GM19372 (cell line): ENCODE data around the gene TBC1D9.
"Not testable (repeated sequence)": the region's sequence is repeated elsewhere in the genome, so short reads cannot be mapped to it uniquely, and the experiment has no call there.

Source experiments
- ATAC-seq: cut with Tn5 transposase; IDR thresholded peaks from one replicate; pipeline ENCODE4 v1.9.1; 2021; ENCODE audit warnings: mild to moderate bottlenecking, low read depth, moderate library complexity; ENCODE audit not compliant: unreplicated experiment

The TBC1D9 gene

DNA sequence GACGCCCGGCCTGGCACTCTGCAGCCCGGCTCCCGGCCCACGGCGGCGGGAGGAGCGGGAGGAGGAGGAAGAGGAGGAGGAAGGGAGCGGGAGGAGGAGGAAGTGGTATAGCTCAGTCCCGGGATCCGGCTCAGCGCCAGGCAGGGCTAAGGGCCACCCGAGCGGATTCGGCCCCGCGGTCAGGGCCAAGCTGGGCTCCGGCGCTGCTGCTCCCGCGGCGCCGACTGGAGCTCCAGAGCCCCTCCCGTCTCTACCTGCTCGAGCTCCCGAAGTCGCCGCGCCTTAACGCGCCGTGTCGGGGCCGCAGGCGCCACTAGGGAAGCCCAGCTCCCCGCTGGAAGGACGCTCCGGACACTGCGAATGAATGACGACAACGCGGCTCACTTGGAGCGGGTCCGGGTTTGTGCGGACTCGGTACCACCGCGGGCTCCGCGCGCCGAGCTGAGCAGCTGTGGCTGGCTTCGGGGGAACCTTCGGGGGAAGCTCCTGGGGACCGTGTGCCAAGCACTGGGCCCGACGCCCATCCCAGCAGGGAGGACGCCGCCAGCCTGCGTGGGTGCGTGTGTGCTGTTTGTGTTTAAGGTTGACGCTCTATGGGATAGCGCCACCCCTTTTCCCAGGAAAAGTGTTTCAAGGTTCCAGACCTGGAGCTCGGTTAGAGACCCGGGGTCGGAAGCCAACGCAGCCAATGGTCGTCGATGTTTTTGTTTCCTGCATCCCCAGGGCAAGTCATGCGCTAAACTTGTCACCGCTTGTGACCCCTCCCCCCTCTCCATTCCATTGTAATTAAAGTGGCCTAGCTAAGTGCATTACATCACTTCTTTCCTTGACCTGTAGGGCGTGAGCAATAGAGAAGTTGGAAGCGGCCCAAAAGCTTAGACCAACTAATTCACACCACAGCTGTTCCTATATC lies at the start of gene TBC1D9:
Gene TBC1D9 (minus strand): TSS at position 67 of the 913 bp plus-strand sequence. CDS start 340 bp downstream, outside the sequence.
- peak; percentile 38 for ATAC-seq

DNA sequence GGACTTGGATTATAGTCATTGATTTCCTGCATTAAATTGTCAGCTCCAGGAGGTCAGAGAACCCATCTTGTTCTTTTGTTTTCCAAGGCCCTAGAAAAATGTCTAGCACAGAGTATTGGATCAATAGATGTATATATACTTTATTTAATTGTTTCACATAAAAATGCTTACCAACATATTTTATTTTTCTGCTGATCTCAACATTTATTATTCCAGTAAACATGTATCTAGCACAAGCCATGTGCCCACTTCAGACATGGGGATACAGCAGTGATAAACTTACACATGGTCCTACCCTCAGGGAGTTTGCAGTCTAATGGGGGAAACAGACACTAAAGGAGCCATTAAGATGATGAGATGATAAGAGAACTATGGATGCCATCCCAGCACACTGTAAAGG lies 49.1 kb upstream of the TBC1D9 start:
- ATAC-seq: no peak

DNA sequence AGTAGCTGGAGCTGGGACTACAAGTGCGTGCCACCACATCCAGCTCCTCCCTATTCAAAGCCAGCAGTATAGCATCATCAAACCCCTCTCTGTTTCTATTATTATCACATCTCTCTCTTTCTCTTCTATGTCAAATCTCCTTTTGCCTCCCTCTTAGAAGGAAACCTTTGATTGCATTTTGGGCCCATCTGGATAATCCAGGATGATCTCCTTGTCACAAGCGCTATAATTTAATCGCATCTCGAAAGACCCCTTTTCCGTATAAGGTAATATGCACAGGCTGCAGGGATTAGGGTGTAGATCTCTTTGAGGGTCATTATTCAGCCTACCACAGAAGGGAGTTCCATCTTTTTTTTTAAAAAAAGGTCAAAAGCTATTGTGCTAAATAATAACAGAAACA lies 46.4 kb upstream of the TBC1D9 start:
- no peak for ATAC-seq

DNA sequence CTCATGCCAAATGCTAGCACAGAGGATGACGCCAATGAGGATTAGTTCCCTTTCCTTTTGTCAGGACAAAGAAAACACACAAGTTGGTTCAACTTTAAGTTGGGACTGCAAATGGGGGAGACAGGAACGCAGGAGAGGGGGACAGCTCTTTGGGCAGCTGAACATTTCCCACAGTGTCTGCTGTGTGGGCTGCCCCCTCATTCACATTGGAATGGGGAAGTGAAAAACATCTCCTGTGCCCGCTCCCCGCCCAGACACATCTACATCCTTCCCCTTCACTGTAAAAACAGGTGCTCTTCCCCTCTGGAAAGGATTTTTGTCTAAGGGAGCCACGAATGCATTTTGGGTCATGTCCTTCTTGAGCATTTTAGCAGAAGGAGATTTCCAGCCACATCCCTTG lies 44.5 kb upstream of the TBC1D9 start:
- ATAC-seq: no peak

DNA sequence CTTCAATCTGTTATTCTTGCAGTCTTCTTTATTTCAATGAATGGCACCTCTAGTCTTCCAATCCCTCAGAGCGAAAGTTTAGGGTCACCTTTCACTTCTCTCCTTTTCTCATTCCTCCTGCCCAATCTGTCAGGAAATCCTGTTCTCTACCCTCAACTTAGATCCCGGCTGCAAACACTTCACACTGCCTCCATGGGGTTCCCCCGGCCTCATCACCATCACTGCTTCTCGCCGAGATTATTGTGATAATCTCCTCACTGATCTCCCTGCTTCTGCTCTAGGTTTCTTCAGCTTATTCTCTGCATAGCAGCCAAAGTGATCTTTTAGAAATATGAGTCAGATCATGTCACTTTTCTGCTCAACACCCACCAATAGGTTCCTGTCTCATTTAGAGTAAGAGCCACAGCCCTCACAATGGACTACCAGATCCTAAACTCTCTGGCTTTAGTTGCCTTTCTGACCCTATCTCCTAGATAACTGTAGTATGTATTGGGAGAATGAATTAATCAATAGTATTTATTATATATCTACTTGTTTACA lies 43.6 kb upstream of the TBC1D9 start:
- ATAC-seq: no peak

DNA sequence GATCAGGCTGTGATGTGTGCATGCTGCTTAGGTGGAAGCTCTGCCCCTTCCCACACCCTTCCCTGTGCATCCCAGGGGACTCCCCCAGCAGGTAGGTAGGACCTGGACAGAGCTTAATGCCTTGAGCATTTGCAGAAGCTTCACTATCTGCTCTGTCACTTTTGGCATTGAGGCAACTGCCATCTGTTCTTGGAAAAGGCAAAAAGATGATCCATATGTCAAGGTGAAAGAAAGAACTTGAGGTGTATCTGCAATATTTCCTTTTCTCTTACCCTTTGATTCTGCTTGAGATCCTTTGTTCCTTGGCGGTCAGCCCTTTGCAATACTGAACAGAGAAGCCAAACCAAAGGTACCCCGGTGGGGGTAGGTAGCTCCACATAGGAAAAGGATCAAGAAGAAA lies 37.1 kb upstream of the TBC1D9 start:
- no peak for ATAC-seq

DNA sequence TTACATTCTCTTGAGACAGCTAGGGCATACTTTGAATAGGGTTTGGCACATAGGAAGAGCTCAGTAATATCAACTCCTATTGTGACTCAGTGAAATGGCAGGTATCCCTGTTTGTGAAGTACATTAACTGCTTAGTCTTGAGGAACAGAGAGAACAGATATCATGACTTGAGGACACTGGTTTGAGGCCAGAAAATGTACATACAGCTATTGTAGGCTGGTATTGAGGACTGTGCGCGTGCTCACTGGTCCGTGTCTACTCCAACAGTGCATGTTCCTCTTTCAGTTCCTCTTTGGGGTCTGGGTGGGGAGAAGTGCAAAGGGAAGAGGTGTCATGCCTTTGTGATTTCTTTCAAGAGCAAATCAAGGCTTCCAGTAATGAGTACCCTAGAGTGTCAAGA lies 34.6 kb upstream of the TBC1D9 start:
- peak; percentile 91 for ATAC-seq

DNA sequence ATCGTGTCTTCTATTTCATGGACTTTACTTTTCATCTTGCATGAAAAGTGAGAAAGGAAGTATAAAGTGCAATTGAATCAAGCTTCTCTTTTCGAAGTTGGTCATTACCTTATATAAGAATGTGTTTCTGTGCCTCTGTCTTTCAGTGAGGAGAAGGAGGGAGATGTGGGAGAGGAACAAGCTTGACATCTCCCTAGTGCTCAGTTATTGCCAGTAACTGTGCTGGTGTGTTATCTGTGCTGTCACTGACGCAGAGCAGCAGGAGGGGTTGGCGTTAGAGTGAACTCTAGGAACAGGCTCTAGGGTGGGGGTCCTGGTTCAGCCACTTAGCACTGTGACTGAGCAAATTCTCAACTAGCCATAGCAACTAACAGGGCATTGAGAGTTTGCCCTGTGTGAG lies 34.0 kb upstream of the TBC1D9 start:
- ATAC-seq: peak; percentile 3

DNA sequence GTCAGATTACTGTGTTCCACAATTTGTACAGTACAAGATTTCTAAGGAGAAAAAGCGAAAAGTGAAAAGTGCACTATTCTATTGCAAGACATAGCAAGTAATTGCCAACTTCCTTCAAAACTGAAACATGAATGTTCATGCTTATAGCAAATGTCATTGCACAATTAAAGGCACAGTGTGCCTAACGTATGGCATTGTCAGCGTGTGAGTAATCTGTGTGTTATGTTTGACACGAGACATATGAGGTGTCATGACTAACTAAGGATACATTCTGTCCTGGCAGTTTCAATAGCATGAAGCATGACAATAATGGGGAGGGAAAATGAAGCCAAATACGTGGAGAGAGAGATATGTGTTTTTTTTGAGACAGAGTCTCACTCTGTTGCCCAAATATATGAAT lies 33.6 kb upstream of the TBC1D9 start:
- ATAC-seq: no peak

DNA sequence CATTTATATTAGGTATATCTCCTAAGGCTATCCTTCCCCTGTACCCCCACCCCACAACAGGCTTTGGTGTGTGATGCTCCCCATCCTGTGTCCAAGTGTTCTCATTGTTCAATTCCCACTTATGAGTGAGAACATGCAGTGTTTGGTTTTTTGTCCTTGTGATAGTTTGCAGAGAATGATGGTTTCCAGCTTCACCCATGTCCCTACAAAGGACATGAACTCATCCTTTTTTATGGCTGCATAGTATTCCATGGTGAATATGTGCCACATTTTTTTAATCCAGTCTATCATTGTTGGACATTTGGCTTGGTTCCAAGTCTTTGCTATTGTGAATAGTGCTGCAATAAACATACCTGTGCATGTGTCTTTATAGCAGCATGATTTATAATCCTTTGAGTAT lies 26.6 kb upstream of the TBC1D9 start:
- ATAC-seq: not testable (repeated sequence)

DNA sequence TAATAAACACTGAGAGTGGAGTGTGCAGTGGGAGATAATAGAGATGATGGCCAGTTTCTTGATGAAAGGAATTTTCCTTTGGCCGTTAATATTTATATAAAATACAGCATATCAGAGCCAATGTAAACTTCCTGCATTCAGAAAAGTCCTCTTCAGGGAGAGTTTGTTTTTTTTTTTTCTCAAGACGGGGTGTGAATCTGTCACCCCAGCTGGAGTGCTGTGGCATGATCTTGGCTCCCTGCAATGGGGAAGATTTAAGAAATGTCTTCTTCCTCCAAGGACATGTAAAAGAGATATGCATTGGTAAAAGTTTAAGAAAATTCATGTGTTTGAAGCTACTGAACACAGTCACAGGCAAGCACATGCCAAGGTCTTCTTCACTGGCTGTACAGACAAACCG lies 25.4 kb upstream of the TBC1D9 start:
- no peak for ATAC-seq

DNA sequence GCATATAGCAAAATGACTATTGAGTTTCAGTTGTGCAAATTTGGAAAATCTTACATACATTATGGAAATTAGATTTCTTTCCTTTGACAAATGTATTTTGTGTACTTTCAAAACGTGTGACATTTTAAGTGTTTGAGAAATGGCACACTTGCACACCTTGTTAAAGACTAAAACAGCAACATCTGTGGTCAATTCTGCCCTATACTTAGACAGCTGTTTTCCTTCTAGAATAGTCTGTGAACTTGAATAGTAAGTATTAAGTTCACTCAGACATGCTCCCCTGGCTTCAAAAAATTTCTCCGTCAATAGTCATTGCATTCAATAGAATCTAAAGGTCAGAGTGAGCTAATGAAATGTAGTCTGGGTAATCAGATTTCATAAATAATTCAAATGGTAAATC lies 21.7 kb upstream of the TBC1D9 start:
- ATAC-seq: no peak

DNA sequence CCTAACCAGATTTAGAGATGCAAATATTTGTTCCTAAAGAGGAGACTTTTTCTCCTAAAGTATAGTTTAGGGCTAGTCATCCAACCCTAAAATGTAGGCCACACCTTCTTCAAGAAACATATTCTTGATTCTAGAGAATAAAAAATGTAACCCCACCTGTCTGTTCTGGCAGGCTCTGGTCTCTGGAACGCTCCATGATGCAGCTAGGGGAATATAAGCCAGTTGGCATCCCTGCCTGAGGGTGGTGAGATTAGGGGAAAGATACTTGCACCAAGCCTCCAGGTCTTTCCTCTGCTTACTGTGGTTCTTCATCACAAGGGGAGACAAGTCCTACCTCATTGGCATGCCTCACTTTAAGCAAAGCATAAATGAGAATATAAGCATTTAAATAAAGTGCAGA lies 21.2 kb upstream of the TBC1D9 start:
- no peak for ATAC-seq

DNA sequence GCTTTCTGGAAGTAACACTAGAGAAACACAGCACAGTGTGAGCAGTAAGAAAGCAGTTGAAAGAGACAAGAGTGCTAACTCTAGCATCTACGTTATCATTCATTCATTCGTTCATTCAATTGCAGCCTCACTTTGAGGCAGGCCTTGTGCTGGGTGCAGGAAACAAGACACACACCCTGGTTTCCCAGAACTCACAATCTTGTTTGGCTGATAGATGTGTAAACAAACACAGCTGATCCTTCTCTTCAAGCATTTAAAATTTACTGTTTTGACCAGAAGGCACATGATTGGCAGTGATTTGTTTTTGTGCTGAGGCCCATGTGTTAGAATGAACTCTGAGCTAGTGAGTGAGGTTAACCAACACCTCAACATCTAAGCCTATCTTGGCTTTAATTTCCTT lies 20.4 kb upstream of the TBC1D9 start:
- no peak for ATAC-seq

DNA sequence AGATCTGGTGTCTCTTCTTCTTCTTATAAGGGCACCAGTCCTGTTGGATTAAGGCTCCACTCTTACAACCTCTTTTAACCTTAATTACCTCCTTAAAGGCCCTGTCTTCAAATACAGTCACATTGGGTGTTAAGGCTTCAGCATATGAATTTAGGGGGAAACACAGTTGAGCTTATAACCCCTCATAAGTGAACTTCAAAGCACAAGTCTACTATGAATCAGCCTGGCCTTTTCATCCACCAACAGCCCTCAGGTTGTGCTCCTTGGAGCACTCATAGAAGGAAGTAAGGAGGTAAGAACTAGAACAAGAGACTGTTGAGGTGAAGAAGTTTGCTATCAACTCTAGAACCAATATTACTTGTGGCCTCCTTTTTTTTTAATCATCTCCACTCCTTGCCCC lies 18.8 kb upstream of the TBC1D9 start:
- no peak for ATAC-seq

DNA sequence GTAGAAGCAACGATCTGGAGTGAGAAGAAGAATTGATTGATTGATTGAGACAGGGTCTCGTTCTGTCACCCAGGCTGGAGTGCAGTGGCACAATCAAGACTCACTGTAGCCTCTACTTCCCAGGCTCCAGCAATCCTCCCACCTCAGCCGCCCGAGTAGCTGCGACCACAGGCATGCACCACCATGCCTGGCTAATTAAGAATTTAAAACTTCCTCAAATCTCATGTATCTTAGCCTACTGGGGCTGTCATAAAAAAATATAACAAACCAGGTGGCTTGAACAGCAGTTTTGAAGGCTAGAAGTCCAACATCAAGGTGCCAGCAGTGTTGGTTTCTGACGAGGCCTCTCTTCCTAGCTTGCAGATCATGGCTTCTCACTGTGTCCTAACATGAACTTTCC lies 18.3 kb upstream of the TBC1D9 start:
- ATAC-seq: no peak

DNA sequence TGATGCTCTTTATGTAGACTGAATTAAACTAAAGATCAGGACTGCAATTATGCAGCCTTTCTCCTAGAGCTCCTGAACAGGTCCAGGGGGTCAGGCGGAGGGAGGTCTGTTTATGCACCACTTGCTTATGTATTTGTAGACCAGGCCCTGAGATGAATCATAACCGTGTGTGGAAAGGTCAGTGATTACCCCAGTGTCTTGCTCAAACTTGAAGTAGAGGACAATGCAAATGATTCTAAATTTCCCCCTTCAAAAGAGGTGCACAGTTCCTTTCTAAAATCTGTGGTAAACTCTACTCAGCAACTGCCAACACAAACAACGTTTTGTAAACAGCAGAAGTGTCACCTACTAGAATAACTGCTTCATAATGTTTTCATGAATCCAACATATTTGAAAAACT lies 13.0 kb upstream of the TBC1D9 start:
- ATAC-seq: no peak

DNA sequence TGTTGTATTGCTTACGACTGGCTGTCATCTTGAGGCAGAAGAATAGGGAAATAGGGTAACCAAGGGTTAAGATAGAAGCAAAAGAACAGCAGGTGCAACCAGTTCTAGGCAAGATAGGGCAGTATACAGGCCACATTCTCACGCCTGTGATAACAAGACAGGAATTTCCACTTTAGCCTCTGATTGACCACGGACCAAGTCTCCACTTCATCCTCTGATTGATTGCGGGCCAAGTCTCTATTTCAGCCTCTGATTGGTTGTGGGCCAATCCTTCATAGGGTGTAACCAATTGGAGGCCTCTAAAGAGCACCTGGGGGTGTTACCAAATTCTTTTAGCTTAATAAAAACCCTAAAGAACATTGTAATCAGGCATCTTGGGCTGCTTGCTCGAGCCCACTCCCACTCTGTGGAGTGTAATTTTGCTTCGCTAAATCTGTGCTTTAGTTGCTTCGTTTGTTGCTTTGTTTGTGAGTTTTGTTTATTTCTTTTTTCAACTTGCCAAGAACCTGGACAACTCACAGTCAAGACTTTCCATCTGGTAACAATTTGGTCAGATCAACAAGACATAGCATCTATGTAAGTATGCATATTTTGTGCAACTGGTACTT lies 8.7 kb upstream of the TBC1D9 start:
- no peak for ATAC-seq

DNA sequence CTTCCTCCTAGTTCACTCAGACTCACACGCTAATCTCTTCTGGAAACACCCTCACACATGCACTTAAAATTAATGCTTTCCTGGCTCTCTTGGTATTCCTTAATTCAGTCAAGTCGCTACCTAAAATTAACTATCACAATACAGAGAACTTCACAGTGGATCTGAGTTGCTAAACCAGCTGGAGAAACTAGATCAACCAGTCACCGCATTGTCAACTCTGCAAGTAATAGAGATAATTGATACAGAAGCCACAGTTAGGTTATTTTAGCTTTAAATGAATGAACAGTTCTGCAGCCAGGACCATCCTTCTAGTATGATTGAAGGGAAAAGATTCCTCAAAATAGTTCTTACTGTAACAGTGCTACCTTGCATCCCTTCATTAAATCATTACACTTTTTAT lies 6.0 kb upstream of the TBC1D9 start:
- no peak for ATAC-seq

DNA sequence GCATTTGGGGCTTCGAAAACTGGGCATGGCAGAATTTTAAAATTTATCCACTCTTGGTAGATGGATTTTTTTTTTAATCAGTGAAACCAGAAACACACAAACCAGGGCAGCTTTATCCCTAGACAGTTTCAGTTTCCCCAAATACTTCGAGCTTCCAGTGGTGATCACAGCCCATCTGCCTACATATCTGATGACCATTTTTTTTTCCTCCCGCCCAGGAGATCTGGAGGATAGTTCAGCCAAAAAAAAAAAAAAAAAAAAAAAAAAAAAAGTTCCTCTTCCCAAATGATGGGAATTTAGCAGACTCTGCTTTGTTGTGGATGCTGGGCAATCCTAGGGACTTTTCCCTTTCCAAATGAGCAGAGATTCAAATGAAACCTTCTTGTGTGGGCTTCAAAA lies 1.0 kb upstream of the TBC1D9 start:
- no peak for ATAC-seq

DNA sequence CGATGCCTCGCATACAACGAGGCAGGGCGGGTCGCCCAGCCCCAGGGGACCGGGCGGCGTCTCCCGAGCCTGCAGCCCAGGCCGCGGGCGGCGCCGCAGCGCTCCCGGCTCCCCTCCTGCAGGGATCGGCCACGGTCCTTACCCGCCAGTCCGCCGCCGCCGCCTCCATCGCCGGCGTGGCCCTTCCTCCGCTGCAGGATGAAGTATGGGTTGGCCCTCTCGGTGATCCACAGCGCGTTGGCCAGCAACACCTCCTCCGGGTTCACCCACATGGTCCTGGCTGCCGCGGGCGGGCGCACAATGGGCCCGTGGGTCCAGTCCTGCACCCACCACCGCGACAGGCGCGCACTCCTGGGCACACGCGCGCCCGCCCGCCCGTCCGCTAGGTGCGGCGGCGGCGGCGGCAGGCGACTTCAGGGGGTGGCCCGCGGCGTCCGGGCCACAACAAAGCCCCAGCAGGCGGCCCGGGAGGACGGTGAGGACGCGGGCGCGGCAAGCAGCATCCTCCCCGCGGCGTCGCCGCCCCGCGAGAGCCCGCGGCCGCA lies 339 bp downstream of the TBC1D9 start:
- peak; percentile 48 for ATAC-seq
